ENCODE data around the gene PRR18. TPM values are rescaled to one million over a fixed set of nuclear protein-coding genes. Genes with fewer than 3 reads are reported as not detected.

Gene PRR18
- total RNA-seq, 2 experiments from 2014 or later, result not detected

DNA sequence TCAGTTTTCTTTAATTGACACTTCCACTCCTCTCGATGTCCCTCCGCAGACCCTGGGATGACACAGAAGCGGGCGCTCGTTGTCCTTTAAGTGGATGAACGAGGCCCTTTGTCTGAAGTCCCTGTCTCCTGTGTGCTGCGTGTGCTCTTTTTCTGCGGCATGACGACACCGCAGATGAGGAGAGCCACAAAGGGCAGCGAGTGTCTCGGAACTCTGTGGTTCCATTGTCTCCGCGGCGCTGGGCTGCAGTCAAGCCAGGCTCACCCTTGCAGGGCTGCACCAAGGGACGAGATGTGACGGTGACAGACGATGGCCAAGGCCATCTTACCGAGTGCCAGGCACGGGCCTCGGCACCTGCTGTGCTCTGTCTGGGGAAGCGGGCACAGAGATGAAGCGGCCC lies 10.6 kb downstream of the PRR18 start:
- CTCF ChIA-PET, result no interaction called here
- no peaks in the 10 kb centered on the region for H3K4me1 Mint-ChIP-seq (ENCODE audit: low read depth)
- no peak for DNase-seq
- intact Hi-C loops (cut with micrococcal nuclease), result no loop called here
- H3K27ac Mint-ChIP-seq, result no peak overlapping the region
- H3K27me3 Mint-ChIP-seq (ENCODE audit: low read depth), result peaks cover 9% of the 10 kb centered on the region
- no peaks in the 10 kb centered on the region for H3K9me3 Mint-ChIP-seq
- no peaks in the 10 kb centered on the region for H3K36me3 Mint-ChIP-seq (ENCODE audit: low read depth)
- no peak overlapping the region for H3K4me3 Mint-ChIP-seq

DNA sequence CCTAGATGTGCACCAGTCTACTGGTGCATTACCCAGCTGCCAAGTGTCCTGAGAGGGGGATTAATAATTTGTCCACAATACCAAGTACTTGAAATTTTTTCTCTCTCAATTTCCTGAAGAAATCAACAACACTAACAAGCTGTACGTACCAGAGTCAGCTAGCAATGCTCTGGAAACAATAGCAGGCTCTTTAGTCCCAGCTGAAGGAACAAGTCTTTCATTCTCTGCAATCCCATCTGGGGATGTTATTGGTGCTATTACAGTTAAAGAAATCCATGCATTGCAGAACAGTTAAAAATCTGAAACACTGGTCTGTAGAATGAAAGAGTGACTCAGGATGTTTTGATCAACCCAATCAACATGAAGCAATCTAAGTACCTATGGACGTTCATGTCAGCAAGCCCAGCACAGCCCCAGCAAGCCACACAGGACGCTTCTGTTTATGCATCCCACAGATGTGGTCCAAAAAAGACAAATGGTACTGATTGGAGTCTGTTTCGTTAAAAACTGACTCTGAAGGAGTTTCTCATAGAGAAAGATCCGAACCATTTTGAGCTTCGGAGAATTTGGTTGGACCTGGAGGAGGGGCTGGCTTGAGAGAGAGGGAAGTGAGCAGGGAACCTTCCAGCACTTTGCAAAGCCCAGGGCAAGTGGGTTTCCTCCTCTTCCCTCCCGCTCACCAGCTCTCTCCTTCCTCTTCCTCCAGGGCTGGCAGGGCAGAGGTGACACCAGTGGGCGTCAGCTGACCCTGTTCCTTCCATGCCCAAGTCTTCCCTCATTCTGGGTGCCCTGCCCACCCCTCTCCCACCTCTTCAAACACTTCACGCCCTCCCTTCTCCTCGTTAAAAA lies 11.9 kb downstream of the PRR18 start:
- peaks cover 8% of the 10 kb centered on the region for H3K27me3 Mint-ChIP-seq (ENCODE audit: low read depth)
- no peaks in the 10 kb centered on the region for H3K4me1 Mint-ChIP-seq (ENCODE audit: low read depth)
- no peaks in the 10 kb centered on the region for H3K36me3 Mint-ChIP-seq (ENCODE audit: low read depth)
- no peak overlapping the region for H3K27ac Mint-ChIP-seq
- DNase-seq, result no peak
- H3K9me3 Mint-ChIP-seq, result no peaks in the 10 kb centered on the region
- intact Hi-C loops (cut with micrococcal nuclease), result no loop called here
- H3K4me3 Mint-ChIP-seq, result no peak overlapping the region
- CTCF ChIA-PET, result interaction anchor here (0.7 to 3.0 kb wide), 4 partner anchors 14 to 272 kb away, joined by 3 to 7 read pairs (median 4); no protein-coding TSS in a partner anchor

DNA sequence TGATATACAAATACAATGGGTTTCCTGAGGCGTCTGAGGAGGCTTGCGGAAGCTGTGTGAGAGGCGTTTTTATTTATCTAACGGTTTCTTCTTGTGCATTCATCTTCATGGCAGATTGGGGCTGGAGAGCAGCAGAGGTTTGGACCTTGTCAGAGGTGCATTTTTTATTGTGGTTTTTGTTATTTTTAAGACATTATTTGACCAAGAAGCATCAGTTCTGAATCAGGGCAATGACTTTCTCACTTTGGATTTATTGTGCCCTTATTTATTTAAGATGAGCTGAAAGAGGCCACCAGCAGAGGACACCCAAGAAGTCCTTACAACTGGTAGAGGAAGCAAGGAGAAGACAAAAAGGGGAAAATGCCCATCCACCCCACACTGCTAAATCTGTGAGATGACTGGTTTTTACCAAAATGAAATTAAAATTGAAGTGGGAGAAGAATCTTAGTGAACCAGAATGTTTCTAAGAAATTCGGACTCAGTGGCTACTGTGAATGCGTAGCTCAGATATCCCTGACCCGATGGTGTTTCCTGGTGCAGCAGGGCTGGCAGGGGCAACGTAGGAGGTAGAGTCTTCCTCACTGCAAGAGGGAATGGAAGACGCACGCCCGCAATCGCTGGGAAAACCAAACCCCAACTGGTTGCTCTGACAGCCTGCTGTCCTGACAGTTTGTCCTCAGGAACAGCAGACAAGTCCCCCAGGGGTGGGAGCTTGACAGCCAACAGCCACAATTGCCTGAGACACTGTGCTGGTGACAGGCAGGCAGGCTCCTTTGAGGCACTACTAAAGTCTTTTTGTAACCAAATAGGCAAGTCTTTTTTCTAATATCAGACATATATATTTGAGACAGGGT lies 14.2 kb downstream of the PRR18 start:
- intact Hi-C loops (cut with micrococcal nuclease), result no loop called here
- Mint-ChIP-seq H3K27me3 (ENCODE audit: low read depth) (peaks cover 8% of the 10 kb centered on the region), H3K9me3 (no peaks in the 10 kb centered on the region), H3K27ac (no peak overlapping the region), H3K36me3 (ENCODE audit: low read depth) (no peaks in the 10 kb centered on the region), H3K4me1 (ENCODE audit: low read depth) (no peaks in the 10 kb centered on the region), H3K4me3 (no peak overlapping the region)
- CTCF ChIA-PET, result interaction anchor here (0.6 to 3.0 kb wide), 3 partner anchors 15 to 411 kb away, joined by 3 to 7 read pairs (median 3); no protein-coding TSS in a partner anchor
- no peak for DNase-seq

DNA sequence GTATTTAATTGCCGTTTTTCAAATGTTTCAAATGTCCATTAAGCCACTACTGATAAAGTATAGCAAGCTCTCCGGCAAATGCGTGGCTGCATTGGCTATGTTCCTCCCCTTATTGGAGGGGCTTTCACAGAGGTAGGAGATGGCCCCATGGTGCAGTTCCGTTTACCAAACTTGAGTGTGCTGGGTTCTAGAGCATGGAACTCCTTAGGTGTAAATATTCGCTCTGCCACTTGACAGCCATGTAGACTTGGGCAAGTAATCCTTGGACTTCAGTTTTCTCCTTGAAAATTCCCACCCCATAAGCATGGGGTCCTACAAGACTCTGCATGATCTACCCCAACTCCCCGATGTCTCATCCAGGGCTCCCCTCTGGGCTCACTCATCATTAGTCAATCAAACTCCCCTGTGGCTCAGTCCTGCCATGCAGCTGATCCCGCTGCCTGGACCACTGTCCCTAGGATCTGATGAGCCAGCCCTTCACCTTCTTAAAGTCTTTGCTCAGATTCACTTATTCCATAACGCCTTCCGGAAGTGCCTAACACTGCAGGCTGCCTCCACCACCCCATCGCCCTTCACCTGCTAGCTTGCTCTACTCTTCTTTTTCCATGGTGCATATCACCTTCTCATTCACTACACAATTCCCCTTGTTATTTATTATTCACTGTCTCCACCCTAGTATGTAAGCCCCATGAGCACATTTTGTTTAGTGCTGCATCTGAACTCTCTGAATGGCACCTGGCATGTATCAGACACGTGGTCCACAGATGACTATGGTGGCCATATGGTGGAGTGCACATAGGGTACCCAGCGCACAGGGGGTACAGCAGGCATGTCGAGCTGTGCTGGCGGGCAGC lies 18.8 kb downstream of the PRR18 start:
- Mint-ChIP-seq H3K27me3 (ENCODE audit: low read depth) (peaks cover 11% of the 10 kb centered on the region), H3K9me3 (no peaks in the 10 kb centered on the region), H3K27ac (no peak overlapping the region), H3K36me3 (ENCODE audit: low read depth) (no peaks in the 10 kb centered on the region), H3K4me1 (ENCODE audit: low read depth) (no peaks in the 10 kb centered on the region), H3K4me3 (no peak overlapping the region)
- intact Hi-C loops (cut with micrococcal nuclease), result no loop called here
- CTCF ChIA-PET, result interaction anchor here (0.7 kb wide), 1 partner anchor 122 kb away, joined by 3 read pairs; no protein-coding TSS in a partner anchor
- no peak for DNase-seq

DNA sequence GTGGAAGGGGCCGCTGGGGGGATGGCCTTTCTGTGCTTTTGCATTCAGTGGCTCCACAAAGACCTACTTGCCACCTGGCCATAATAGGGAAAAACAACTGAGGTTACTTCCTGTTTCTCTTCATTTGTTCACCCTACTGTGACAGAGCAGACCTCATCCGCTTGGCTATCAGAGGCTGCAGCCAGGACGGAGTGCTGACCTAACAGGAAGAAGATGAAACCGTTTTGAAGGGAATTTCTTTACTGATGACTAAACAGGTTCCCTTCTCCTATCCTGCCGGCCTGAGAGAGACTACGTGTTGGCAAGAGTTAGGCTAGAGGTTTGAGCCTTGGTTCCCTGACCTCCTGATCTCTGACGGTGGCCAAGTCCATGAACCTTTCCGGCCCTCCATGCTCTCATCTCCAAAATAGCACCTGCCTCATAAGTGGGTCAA lies 21.3 kb downstream of the PRR18 start:
- H3K36me3 Mint-ChIP-seq (ENCODE audit: low read depth), result no peaks in the 10 kb centered on the region
- intact Hi-C loops (cut with micrococcal nuclease), result no loop called here
- CTCF ChIA-PET, result interaction anchor here (0.7 kb wide), 1 partner anchor 11 kb away, joined by 3 read pairs; no protein-coding TSS in a partner anchor
- DNase-seq, result no peak
- H3K9me3 Mint-ChIP-seq, result no peaks in the 10 kb centered on the region
- H3K27me3 Mint-ChIP-seq (ENCODE audit: low read depth), result peaks cover 5% of the 10 kb centered on the region
- no peak overlapping the region for H3K4me3 Mint-ChIP-seq
- H3K4me1 Mint-ChIP-seq (ENCODE audit: low read depth), result no peaks in the 10 kb centered on the region
- no peak overlapping the region for H3K27ac Mint-ChIP-seq

DNA sequence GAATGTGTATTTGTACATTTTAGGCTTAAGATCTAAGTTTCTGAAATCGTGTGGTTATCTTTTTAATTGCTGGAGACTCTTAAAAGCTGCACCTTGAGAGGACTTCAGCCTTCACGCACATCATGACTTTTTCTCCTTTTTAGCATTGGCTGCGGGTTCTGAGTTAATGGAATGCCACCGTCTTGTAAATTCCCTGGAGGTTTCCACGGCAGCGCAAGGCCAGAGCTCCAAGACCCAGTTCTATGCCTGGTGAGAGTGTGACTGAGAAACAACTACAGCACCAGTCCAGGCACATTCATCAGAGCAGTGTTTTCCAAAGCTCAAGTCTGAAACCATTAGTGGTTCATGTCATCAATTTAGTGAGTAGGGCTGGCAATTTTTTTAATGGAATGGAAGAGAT lies 23.0 kb downstream of the PRR18 start:
- Mint-ChIP-seq H3K27ac (no peak overlapping the region), H3K4me3 (no peak overlapping the region), H3K4me1 (ENCODE audit: low read depth) (no peaks in the 10 kb centered on the region), H3K36me3 (ENCODE audit: low read depth) (no peaks in the 10 kb centered on the region), H3K9me3 (no peaks in the 10 kb centered on the region), H3K27me3 (ENCODE audit: low read depth) (peaks cover 5% of the 10 kb centered on the region)
- DNase-seq, result no peak
- CTCF ChIA-PET, result interaction anchor here (1.1 to 1.8 kb wide), 3 partner anchors 9 to 116 kb away, joined by 3 to 8 read pairs (median 6); no protein-coding TSS in a partner anchor
- intact Hi-C loops (cut with micrococcal nuclease), result no loop called here

DNA sequence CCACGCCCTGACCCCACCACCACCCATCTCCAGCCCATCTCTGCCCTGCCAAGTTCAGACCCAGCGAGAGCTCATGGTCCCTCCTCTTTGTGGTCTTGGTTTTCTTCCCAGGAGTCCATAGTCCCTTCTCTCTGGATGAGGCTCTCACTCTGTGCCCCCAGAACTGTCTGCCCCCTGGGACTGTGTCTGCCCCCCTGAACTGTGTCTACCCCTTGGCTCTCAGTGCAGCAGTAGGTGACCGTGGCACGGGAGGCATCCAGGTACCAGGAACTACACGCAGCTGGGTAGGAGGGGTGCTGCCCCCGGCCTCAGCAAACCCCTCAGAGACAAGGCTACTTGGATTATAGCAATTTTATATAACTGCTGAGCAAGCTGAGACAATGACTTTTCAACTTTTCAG lies 23.6 kb downstream of the PRR18 start:
- CTCF ChIA-PET, result interaction anchor here (1.1 to 1.8 kb wide), 3 partner anchors 9 to 116 kb away, joined by 3 to 8 read pairs (median 6); no protein-coding TSS in a partner anchor
- intact Hi-C loops (cut with micrococcal nuclease), result no loop called here
- H3K9me3 Mint-ChIP-seq, result no peaks in the 10 kb centered on the region
- no peak for DNase-seq
- H3K36me3 Mint-ChIP-seq (ENCODE audit: low read depth), result no peaks in the 10 kb centered on the region
- H3K4me3 Mint-ChIP-seq, result no peak overlapping the region
- peaks cover 5% of the 10 kb centered on the region for H3K27me3 Mint-ChIP-seq (ENCODE audit: low read depth)
- H3K4me1 Mint-ChIP-seq (ENCODE audit: low read depth), result no peaks in the 10 kb centered on the region
- no peak overlapping the region for H3K27ac Mint-ChIP-seq

DNA sequence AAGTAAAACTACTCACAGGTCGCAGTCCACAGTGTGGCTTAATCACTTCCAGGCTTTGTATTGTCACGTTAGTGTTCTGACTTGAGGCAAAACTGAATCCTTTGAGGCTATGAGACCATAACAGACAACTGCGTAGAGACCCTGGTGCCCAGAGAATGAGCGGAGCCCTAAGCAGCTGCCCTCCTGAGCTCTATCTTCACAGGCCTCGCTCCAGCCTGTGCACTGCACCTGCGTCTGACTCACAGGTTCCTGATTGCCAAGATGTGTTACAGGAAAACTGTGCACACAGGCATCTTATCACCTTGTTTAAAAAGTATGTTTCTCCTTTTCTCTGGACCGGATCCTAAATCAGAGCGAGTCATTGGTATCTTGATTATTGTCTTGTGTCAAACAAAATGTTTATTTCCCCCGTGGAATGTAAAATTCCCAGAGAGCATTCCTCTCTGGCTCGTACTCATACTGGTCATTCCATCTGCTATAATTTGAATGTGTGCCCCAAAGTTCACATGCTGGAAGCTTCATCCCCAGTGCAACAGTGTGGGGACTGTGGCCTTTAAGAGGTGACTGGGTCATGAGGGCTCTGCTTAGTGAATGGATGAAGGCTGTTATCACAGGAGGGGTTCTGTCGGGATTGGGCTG lies 25.7 kb downstream of the PRR18 start:
- no peak overlapping the region for H3K4me3 Mint-ChIP-seq
- H3K9me3 Mint-ChIP-seq, result no peaks in the 10 kb centered on the region
- H3K4me1 Mint-ChIP-seq (ENCODE audit: low read depth), result no peaks in the 10 kb centered on the region

DNA sequence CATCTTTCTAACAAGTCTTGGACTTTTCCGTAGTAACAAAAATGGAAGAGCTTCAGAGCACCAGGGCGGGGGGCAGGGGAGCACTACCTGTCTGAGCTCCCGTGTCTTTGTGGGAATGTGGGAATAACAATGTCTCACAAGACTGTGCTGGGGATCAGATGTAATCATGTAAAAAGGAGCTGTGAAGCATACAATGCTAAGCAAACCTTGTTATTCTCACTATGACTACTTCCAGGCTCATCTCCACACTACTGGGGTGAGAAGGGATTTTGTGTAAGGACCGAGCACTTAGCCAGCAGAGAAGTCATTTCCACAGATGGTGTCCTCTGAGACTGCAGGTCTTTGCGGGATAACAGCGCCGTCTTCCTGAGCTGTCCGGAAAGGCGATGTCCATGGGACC lies 27.1 kb downstream of the PRR18 start:
- H3K4me1 Mint-ChIP-seq (ENCODE audit: low read depth), result no peaks in the 10 kb centered on the region
- H3K27ac Mint-ChIP-seq, result no peak overlapping the region
- H3K4me3 Mint-ChIP-seq, result no peak overlapping the region
- H3K9me3 Mint-ChIP-seq, result no peaks in the 10 kb centered on the region
- no peak for DNase-seq
- H3K27me3 Mint-ChIP-seq (ENCODE audit: low read depth), result peaks cover 5% of the 10 kb centered on the region
- H3K36me3 Mint-ChIP-seq (ENCODE audit: low read depth), result no peaks in the 10 kb centered on the region
- CTCF ChIA-PET, result interaction anchor here (0.6 to 2.2 kb wide), 6 partner anchors 23 to 318 kb away, joined by 3 to 10 read pairs (median 6); no protein-coding TSS in a partner anchor
- intact Hi-C loops (cut with micrococcal nuclease), result no loop called here

More for the DNA sequence above, 25.7 kb downstream of the PRR18 start:
- intact Hi-C loops (cut with micrococcal nuclease), result no loop called here
- CTCF ChIA-PET, result interaction anchor here (1.7 kb wide), 1 partner anchor 118 kb away, joined by 10 read pairs; no protein-coding TSS in a partner anchor
- Mint-ChIP-seq H3K36me3 (ENCODE audit: low read depth) (no peaks in the 10 kb centered on the region), H3K27ac (no peak overlapping the region), H3K27me3 (ENCODE audit: low read depth) (peaks cover 5% of the 10 kb centered on the region)
- DNase-seq, result no peak

DNA sequence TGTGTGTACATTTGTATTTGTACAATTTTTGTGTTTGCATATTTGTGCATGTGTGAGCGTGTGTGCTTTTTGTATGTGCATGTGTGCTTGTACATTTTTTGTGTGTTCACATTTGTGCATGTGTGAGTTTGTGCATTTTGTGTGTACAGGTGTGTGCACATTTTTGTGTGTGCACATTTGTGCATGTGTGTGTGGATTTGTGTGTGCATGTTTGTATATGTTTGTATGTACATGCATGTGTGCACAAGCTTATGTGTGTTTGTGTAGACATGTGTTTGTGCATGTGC lies 28.9 kb downstream of the PRR18 start:
- intact Hi-C loops (cut with micrococcal nuclease), result loop anchor here (5.0 to 10.0 kb wide), 2 partner anchors 392 to 495 kb away; no protein-coding TSS in a partner anchor

More for the DNA sequence above, 28.9 kb downstream of the PRR18 start:
- Mint-ChIP-seq H3K27me3 (ENCODE audit: low read depth) (peaks cover 1% of the 10 kb centered on the region), H3K4me1 (ENCODE audit: low read depth) (peaks cover 3% of the 10 kb centered on the region), H3K36me3 (ENCODE audit: low read depth) (no peaks in the 10 kb centered on the region), H3K4me3 (no peak overlapping the region), H3K27ac (no peak overlapping the region), H3K9me3 (no peaks in the 10 kb centered on the region)
- no peak for DNase-seq
- CTCF ChIA-PET, result interaction anchor here (1.0 to 2.2 kb wide), 3 partner anchors 9 to 121 kb away, joined by 3 to 7 read pairs (median 5); no protein-coding TSS in a partner anchor
